ENCODE data around the gene TTC13. TPM values are rescaled to one million over a fixed set of nuclear protein-coding genes. Genes with fewer than 3 reads are reported as not detected.

Gene TTC13

DNA sequence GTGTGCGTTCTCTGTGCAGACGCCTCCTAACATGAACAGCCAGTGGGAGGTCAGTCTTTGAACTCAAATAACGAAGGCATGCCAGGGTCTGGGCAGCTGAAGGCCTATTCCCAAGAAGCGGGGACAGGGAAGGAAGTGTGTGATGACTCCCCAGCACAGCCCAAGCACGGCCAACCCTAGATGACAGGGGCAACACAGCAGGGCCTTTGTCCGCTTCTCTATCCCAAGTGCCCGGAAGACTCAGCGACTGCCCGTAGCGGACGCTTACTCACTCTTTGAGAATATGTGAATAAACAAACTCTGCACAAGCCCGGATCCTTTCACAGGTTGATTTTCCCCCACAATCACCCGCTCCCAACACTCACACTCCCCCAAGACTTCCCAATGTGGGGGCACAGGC, 121.6 kb downstream of the TTC13 start:
- H3K23ac ChIP-seq (ENCODE audit: low read length): peak overlapping the region; percentile 54
- H3K79me2 ChIP-seq (ENCODE audit: control insufficient read depth, insufficient read depth, low read length): peaks cover 21% of the 10 kb centered on the region
- H2BK5ac ChIP-seq (ENCODE audit: low read length): no peak overlapping the region
- no peak overlapping the region for H3K27ac ChIP-seq (ENCODE audit: low read depth, low read length)
- H2AK5ac ChIP-seq (ENCODE audit: low read length): peak overlapping the region; percentile 10
- no peak for DNase-seq
- H3K79me1 ChIP-seq (ENCODE audit: low read length): peaks cover 19% of the 10 kb centered on the region
- H3K4ac ChIP-seq (ENCODE audit: low read depth, low read length): no peak overlapping the region
- H4K5ac ChIP-seq (ENCODE audit: low read length): no peak overlapping the region
- H3K36me3 ChIP-seq (ENCODE audit: control insufficient read depth, insufficient read depth, low read length): peaks cover 2% of the 10 kb centered on the region
- WGBS (ENCODE audit: extremely low coverage, insufficient coverage, low lambda C conversion rate): no CpG with 5 or more reads among the region's 13 CpGs
- no peak overlapping the region for H3K18ac ChIP-seq (ENCODE audit: low read length)
- no peak overlapping the region for H3K9ac ChIP-seq (ENCODE audit: low read length)
- no peak overlapping the region for H2BK120ac ChIP-seq (ENCODE audit: low read depth, low read length)
- no peak overlapping the region for H3K56ac ChIP-seq (ENCODE audit: low read length)
- H4K8ac ChIP-seq (ENCODE audit: low read depth, low read length): no peak overlapping the region
- no peaks in the 10 kb centered on the region for H3K27me3 ChIP-seq (ENCODE audit: insufficient read depth, low read length, poor library complexity)
- no peak overlapping the region for H3K4me3 ChIP-seq (ENCODE audit: low read length)
- no peak overlapping the region for H3K4me2 ChIP-seq (ENCODE audit: low read length)
- peaks cover 11% of the 10 kb centered on the region for H3K4me1 ChIP-seq (ENCODE audit: control insufficient read depth, low read depth, low read length)
- H2BK15ac ChIP-seq (replicated peaks; ENCODE audit: low read depth): no peak overlapping the region

Small RNA genes within 50 kb of the gene (small RNA-seq; reads per million reads assigned to genes)
- not detected for gene RN7SL837P (ENCODE audit: insufficient read depth)

All from mesendoderm (in vitro differentiated cells).